Measurements from ENCODE around the gene DDAH1. TPM values are rescaled to one million over a fixed set of nuclear protein-coding genes. Genes with fewer than 3 reads are reported as not detected.

DDAH1 gene
- total and polyA plus RNA-seq, 2 donors (not counting 3 experiments of a cell fraction or from before 2014, with no cell fraction given): 44.0 to 75.2 TPM

DNA sequence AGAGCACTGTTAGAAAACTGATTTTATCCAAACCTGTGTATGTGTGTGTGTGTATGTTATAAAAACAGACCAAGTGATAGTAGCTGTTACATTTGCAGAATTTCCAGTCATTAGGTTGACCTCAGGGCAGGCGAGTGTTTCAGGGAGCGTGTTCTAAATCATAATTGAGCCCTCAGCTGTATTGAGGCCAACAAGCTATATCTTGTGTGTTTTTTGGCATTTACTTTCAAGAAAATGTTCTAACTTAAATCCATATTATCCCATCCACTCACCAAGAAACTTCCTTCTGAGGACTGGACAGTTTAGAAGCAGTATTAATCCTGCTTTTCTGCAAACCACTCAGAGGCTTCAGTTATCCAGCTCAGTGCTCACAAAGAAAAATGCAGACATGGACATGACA, 12.0 kb downstream of the DDAH1 start:
- no peak overlapping the region for H3K27ac ChIP-seq (ENCODE audit: insufficient read depth, low read depth, low read length)
- no peaks in the 10 kb centered on the region for H4K20me1 ChIP-seq (replicated peaks; ENCODE audit: control insufficient read depth, extremely low read depth, insufficient read depth, low read length)
- peaks cover 86% of the 10 kb centered on the region for H3K79me2 ChIP-seq (ENCODE audit: control insufficient read depth, insufficient read depth, low read length)
- no peaks in the 10 kb centered on the region for H3K36me3 ChIP-seq (ENCODE audit: control insufficient read depth in 2 of 2, extremely low read depth in 1 of 2, insufficient read depth in 2 of 2, low read length in 2 of 2)
- DNase-seq (ENCODE audit: low read depth, low spot score): no peak
- no peak overlapping the region for H3K4me3 ChIP-seq (replicated peaks in 1 of 3; ENCODE audit: insufficient read depth in 1 of 3, low read depth in 1 of 3, low read length in 3 of 3)
- dilution Hi-C loops (cut with MboI; ENCODE audit: extremely low pct_ligation_motif_present, low sequenced_read_pairs) (no loop called here), intact Hi-C loops (cut with micrococcal nuclease) (no loop called here)
- no peak overlapping the region for H3K9ac ChIP-seq (replicated peaks; ENCODE audit: extremely low read depth, insufficient read depth, low read length)
- BruUV-seq (replicated peaks): no TSS peak
- no peaks in the 10 kb centered on the region for H3K9me3 ChIP-seq (replicated peaks; ENCODE audit: control insufficient read depth, insufficient read depth, low read length)
- no peaks in the 10 kb centered on the region for H3K9me1 ChIP-seq (replicated peaks; ENCODE audit: control insufficient read depth, extremely low read depth, insufficient read depth, low read length)
- peaks cover 34% of the 10 kb centered on the region for H3K4me1 ChIP-seq (ENCODE audit: control insufficient read depth, extremely low read depth, insufficient read depth, low read length)
- no peak overlapping the region for H3K4me2 ChIP-seq (ENCODE audit: insufficient read depth, low read length)
- FAIRE-seq: no peak
- ChIA-PET POLR2A (no interaction called here), CTCF (interaction anchor here (1.0 to 2.2 kb wide), 6 partner anchors 9 to 145 kb away, joined by 3 to 14 read pairs (median 3); partner anchors contain the start of gene DDAH1)
- no peak for TF ChIP-seq GATA2 (IDR thresholded peaks at IDR 0.05; ENCODE audit: insufficient read depth, insufficient read length, low read depth, low read length)
- TF ChIP-seq POLR2AphosphoS5 (IDR thresholded peaks at IDR 0.05; ENCODE audit: insufficient read depth, low read depth, low read length): no peak
- no peak for TF ChIP-seq JUN (IDR thresholded peaks at IDR 0.05; ENCODE audit: borderline replicate concordance, insufficient read depth, insufficient read length, low read depth)
- TF ChIP-seq POLR2A (IDR thresholded peaks at IDR 0.05; ENCODE audit: low read depth, low read length): no peak
- no peak for TF ChIP-seq FOS (IDR thresholded peaks at IDR 0.05; ENCODE audit: borderline replicate concordance, insufficient read depth, low read length)
- no peak overlapping the region for H2AFZ ChIP-seq (ENCODE audit: low read depth, low read length)
- H3K27me3 ChIP-seq (ENCODE audit: control insufficient read depth in 2 of 2, insufficient read depth in 2 of 2, low read length in 2 of 2): no peaks in the 10 kb centered on the region

GRCh38 chr1:85451236-85451830, 13.6 kb downstream of the DDAH1 start:
- Histone ChIP-seq H3K9me1 (replicated peaks; ENCODE audit: control insufficient read depth, extremely low read depth, insufficient read depth, low read length) (no peaks in the 10 kb centered on the region), H3K36me3 (ENCODE audit: control insufficient read depth in 2 of 2, extremely low read depth in 1 of 2, insufficient read depth in 2 of 2, low read length in 2 of 2) (peaks cover 0 to 3% of the 10 kb centered on the region in 2 experiments), H2AFZ (ENCODE audit: low read depth, low read length) (no peak overlapping the region), H3K9ac (replicated peaks; ENCODE audit: extremely low read depth, insufficient read depth, low read length) (no peak overlapping the region), H3K4me3 (replicated peaks in 1 of 3; ENCODE audit: insufficient read depth in 1 of 3, low read depth in 1 of 3, low read length in 3 of 3) (no peak overlapping the region), H3K4me2 (ENCODE audit: insufficient read depth, low read length) (no peak overlapping the region), H3K9me3 (replicated peaks; ENCODE audit: control insufficient read depth, insufficient read depth, low read length) (no peaks in the 10 kb centered on the region), H3K27me3 (ENCODE audit: control insufficient read depth in 2 of 2, insufficient read depth in 2 of 2, low read length in 2 of 2) (no peaks in the 10 kb centered on the region), H3K27ac (ENCODE audit: insufficient read depth, low read depth, low read length) (no peak overlapping the region), H4K20me1 (replicated peaks; ENCODE audit: control insufficient read depth, extremely low read depth, insufficient read depth, low read length) (no peaks in the 10 kb centered on the region), H3K79me2 (ENCODE audit: control insufficient read depth, insufficient read depth, low read length) (peaks cover 85% of the 10 kb centered on the region), H3K4me1 (ENCODE audit: control insufficient read depth, extremely low read depth, insufficient read depth, low read length) (peaks cover 50% of the 10 kb centered on the region)
- FAIRE-seq (no peak), DNase-seq (ENCODE audit: low read depth, low spot score) (no peak)
- ChIA-PET POLR2A (no interaction called here), CTCF (no interaction called here)
- dilution Hi-C loops (cut with MboI; ENCODE audit: extremely low pct_ligation_motif_present, low sequenced_read_pairs) (no loop called here), intact Hi-C loops (cut with micrococcal nuclease) (no loop called here)
- no TSS peak for BruUV-seq (replicated peaks)
- TF ChIP-seq MAX (IDR thresholded peaks at IDR 0.05; ENCODE audit: insufficient read depth, insufficient read length): no peak
- no peak for TF ChIP-seq GATA2 (IDR thresholded peaks at IDR 0.05; ENCODE audit: insufficient read depth, insufficient read length, low read depth, low read length)
- no peak for TF ChIP-seq JUN (IDR thresholded peaks at IDR 0.05; ENCODE audit: borderline replicate concordance, insufficient read depth, insufficient read length, low read depth)
- no peak for TF ChIP-seq POLR2AphosphoS5 (IDR thresholded peaks at IDR 0.05; ENCODE audit: insufficient read depth, low read depth, low read length)
- no peak for TF ChIP-seq MYC (IDR thresholded peaks at IDR 0.05; ENCODE audit: low read depth, low read length)
- no peak for TF ChIP-seq EZH2 (IDR thresholded peaks at IDR 0.05; ENCODE audit: borderline replicate concordance, low read depth, low read length, severe bottlenecking)
- no peak for TF ChIP-seq CTCF (IDR thresholded peaks at IDR 0.05; ENCODE audit: extremely low read depth in 1 of 2, insufficient read depth in 1 of 2, low read depth in 1 of 2, low read length in 2 of 2)
- TF ChIP-seq POLR2A (IDR thresholded peaks at IDR 0.05; ENCODE audit: low read depth, low read length): no peak
- no peak for TF ChIP-seq FOS (IDR thresholded peaks at IDR 0.05; ENCODE audit: borderline replicate concordance, insufficient read depth, low read length)
